HS-27A (cell line): ENCODE data around the gene DLG1.

Source experiments
- DNase-seq: peaks from one replicate; pipeline ENCODE4 v3.0.0-alpha.2; 2012; ENCODE audit warnings: low read depth, missing footprints

Gene DLG1

GRCh38 chr3:197317250-197317963 is 19.0 kb upstream of the DLG1 start:
- DNase-seq, result no peak

GRCh38 chr3:197312431-197312830 is 14.0 kb upstream of the DLG1 start:
- DNase-seq, result no peak

GRCh38 chr3:197311591-197311990 is 13.2 kb upstream of the DLG1 start:
- DNase-seq, result no peak

GRCh38 chr3:197309528-197310361 is 11.3 kb upstream of the DLG1 start:
- peak; percentile 69 for DNase-seq

GRCh38 chr3:197308591-197308990 is 10.2 kb upstream of the DLG1 start:
- no peak for DNase-seq

- peak; percentile 83 for DNase-seq
Measured at GRCh38 chr3:197306374-197307086, 8.1 kb upstream of the DLG1 start.

- DNase-seq, result no peak
Measured at GRCh38 chr3:197305854-197306253, 7.4 kb upstream of the DLG1 start.

GRCh38 chr3:197303452-197303851 is 5.0 kb upstream of the DLG1 start:
- DNase-seq, result no peak

- no peak for DNase-seq
Measured at GRCh38 chr3:197302696-197303341, 4.4 kb upstream of the DLG1 start.

GRCh38 chr3:197302033-197302432 is 3.6 kb upstream of the DLG1 start:
- no peak for DNase-seq

- no peak for DNase-seq
Measured at GRCh38 chr3:197300361-197300760, 1.9 kb upstream of the DLG1 start.

- no peak for DNase-seq
Measured at GRCh38 chr3:197298945-197299854, 788 bp upstream of the DLG1 start.

GRCh38 chr3:197297476-197298340 is 704 bp downstream of the DLG1 start:
- DNase-seq, result peak; percentile 64

- no peak for DNase-seq
Measured at GRCh38 chr3:197297002-197297401, 1.4 kb downstream of the DLG1 start.

- DNase-seq, result no peak
Measured at GRCh38 chr3:197296545-197296944, 1.9 kb downstream of the DLG1 start.

- DNase-seq, result no peak
Measured at GRCh38 chr3:197295871-197296270, 2.5 kb downstream of the DLG1 start.

- DNase-seq, result no peak
Measured at GRCh38 chr3:197293605-197294237, 4.7 kb downstream of the DLG1 start.

- no peak for DNase-seq
Measured at GRCh38 chr3:197292648-197293047, 5.8 kb downstream of the DLG1 start.

- no peak for DNase-seq
Measured at GRCh38 chr3:197292083-197292646, 6.2 kb downstream of the DLG1 start.
